Measurements from ENCODE around the gene PRKN.

GRCh38 chr6:161626132-161626676 lies 1101.4 kb downstream of the PRKN start:
- no peak for TF ChIP-seq POLR2A (IDR thresholded peaks at IDR 0.05)
- TF ChIP-seq CTCF (IDR thresholded peaks at IDR 0.05) = no peak
